HG03175 (cell line): ENCODE results near the gene DTNB.
"Not testable (repeated sequence)": the region's sequence is repeated elsewhere in the genome, so short reads cannot be mapped to it uniquely, and the experiment has no call there.

Source experiments
- ATAC-seq: cut with Tn5 transposase; IDR thresholded peaks from one replicate; pipeline ENCODE4 v1.9.1; 2021; ENCODE audit warnings: mild to moderate bottlenecking, moderate library complexity; ENCODE audit not compliant: unreplicated experiment

DTNB gene

GRCh38 chr2:25684577-25685473, 11.4 kb upstream of the DTNB start:
- no peak for ATAC-seq

DNA sequence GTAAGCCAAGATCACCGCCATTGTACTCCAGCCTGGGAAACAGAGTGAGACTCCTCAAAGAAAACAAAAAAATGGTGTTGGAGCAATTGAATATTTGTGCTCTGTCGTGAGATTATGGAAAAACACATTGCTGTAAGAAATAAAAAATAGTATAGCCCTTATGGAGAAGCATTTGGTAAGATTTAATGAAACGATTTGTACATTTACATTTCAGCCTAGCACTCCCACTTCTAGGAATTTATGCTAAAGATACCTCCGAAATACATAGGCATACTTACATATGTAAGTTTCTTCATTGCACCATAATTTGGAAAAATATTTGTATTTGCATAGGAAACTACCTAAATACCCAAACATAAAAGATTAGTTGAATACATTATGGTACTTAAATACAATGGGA, 8.7 kb upstream of the DTNB start:
- ATAC-seq, result no peak

- ATAC-seq, result no peak
Measured at GRCh38 chr2:25677877-25678276, 4.5 kb upstream of the DTNB start.

DNA sequence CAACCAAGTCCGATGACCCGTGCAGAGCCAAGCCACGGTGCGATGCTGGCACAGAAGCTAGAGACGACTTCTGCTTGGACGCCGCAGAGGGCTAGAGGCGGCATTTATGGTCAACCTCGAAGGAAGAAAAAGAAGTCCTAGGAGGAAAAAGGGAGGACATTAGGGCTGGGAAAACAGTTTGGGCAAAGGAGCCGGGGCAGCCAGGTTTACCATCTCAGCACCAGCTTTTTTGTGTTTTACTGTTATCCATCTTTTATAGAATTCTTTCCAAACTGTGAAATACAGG, 643 bp upstream of the DTNB start:
- no peak for ATAC-seq

GRCh38 chr2:25672494-25673299, 680 bp downstream of the DTNB start:
- peak; percentile 70 for ATAC-seq

DNA sequence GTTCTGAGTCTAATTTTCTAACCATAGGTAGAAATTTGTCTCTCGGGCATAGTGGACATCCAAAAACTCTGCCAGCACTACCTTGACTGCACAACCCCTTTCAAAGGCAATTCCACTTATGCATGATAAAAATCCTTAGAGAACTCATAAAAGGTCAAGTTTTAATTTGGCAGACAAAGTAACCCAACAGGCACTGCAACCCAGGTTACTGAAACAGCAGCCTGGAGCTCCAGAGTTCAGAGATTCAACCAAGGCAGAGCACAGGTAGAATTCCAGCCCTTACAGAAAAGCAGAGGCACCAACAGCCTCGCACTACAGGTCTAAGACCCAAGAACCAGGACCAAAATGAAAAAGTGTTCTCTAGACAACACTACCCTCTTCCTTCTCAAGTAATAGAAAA, 1.8 kb downstream of the DTNB start:
- ATAC-seq, result no peak

DNA sequence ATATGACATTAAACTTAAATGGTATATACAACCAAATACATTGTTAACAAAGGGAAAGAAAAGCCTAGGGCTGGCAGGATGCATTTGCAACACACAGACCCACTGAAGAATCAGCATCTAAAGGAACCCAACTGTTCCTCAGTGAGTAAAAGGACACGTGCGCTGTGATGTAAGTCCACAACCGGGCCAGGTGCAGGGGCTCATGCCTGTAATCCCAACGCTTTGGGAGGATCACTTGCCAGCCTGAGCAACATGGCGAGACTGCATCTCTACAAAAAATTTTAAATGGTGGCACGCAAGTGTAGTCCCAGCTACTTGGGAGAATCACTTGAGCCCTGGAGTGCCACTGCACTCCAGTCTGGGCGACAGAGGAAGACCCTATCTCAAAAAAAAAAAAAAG, 3.9 kb downstream of the DTNB start:
- ATAC-seq, result no peak

- no peak for ATAC-seq
Measured at GRCh38 chr2:25666218-25666617, 7.2 kb downstream of the DTNB start.

DNA sequence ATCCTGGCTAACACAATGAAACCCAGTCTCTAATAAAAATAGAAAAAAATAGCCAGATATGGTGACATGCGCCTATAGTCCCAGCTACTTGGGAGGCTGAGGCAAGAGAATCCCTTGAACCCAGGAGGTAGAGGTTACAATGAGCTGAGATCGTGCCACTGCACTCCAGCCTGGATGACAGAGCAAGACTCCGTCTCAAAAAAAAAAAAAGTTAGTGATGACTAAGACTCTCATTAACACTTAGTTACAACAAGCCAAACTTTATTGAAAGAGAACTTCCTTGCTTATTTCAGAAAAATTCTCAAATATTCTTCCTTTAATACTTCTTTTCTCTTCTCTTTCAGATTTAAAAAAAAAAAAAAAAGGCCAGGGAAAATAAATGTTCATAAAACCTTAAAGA, 7.9 kb downstream of the DTNB start:
- not testable (repeated sequence) for ATAC-seq

GRCh38 chr2:25664965-25665307, 8.4 kb downstream of the DTNB start:
- ATAC-seq, result no peak

DNA sequence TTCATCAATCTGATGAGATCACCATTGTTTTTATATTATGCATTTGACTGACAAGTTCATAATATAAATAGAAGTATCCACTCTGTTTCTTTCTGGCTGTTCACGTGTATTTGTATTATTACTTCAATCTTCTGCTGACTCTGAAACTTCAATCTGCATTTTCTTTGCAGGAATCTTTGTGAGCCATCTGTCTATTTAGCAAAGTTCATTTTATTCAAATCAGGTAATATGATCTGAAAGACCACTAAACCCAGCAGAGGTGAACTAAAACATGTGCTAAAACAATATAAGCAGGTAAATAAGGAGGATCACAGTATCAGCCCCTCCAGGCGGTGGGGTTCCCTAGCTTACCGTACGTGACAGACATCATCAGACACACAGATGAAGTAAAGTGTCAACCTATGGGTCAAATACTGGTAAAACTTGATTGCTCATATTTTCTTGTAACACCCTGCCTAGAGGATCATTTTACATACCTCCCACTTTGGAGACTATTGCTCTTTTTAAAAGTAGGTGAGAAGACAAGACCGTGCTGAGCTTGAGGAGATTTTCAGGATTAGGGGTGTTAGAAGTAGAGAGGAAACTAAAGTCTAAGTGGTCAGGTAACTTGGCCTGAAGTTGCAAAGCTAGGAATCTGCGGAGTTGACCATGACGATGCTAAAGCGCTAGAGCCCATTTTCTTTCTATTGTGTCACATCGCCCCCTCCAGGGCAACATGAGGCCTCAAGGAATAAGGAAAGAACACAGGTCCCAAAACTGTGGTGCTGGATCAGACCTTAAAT, 9.0 kb downstream of the DTNB start:
- no peak for ATAC-seq

GRCh38 chr2:25655316-25655715, 18.1 kb downstream of the DTNB start:
- no peak for ATAC-seq

- ATAC-seq, result no peak
Measured at GRCh38 chr2:25654801-25655200, 18.6 kb downstream of the DTNB start.

- ATAC-seq, result no peak
Measured at GRCh38 chr2:25651782-25652455, 21.5 kb downstream of the DTNB start.

DNA sequence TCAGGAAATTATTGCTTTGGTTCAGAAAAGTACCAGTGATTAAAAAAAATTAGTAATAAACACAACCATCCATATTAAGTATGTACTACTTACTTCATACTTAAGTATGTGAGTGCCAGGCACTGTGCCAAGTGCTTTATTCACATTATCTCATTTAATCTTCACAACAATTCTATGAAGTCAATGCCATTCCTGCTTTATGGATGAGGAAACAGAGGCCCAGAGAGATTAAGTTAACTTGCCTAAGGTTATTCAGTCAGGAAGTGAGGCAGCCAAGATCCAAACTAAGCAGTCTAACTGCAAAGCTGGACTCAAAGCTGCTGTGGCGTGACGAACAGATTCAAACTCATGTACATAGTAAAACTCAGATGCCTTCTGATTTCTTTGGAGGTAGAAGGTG, 22.3 kb downstream of the DTNB start:
- ATAC-seq, result no peak

GRCh38 chr2:25650256-25650655, 23.1 kb downstream of the DTNB start:
- no peak for ATAC-seq

GRCh38 chr2:25649786-25650185, 23.6 kb downstream of the DTNB start:
- ATAC-seq, result no peak

DNA sequence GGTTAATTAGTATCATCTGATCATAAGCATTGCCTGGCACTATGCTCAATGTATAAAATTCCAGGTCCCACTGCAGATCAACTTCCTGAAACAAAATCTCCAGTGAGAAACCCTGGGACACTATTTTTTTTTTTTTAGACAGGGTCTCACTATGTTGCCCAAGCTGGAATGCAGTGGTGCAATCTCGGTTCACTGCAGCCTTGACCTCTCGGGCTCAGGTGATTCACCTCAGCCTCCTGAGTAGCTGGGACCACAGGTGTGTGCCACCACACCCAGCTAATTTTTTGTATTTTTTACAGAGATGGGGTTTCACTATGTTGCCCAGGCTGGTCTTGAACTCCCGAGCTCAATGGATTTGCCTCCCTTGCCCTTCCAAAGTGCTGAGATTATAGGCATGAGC, 31.1 kb downstream of the DTNB start:
- ATAC-seq, result no peak

GRCh38 chr2:25639696-25640095, 33.7 kb downstream of the DTNB start:
- ATAC-seq, result no peak

DNA sequence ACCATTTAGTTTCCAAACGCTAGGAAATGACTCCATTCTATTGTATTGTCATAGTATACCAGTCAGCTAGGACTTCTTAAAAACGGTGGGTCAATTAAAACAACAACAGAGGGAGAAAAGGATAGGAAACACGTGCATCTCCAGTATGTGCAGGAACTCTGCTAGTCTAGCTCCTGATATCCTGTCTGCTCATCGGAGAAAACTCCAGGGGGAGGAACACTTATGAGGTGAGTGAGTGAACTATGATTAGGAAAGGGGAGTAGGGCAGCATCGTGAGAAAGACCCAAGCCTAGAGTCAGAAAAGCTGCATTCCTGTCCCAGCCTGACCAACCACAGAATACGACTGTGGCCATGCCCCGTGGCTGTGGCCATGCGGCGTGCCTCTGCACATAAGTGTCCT, 34.2 kb downstream of the DTNB start:
- ATAC-seq, result no peak

DNA sequence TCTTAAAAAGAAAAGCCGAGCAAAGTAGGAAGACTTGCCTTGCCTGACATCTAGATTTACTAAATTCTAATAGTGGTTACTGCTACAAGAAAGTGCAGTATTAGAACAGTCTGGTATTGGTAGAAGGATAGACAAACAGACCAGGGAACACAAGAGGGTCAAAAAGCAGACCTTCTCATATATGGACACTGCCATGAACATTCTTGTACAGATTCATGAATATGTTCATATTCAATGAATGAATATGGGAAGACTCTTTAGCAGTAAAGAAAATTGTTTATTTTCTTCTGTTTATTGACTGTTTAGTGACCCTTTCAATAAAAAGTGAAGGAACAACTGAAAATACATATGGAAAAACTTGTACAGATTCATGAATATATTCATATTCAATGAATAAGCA, 37.6 kb downstream of the DTNB start:
- ATAC-seq, result no peak
